Neural crest cell (in vitro differentiated cells): ENCODE results near the gene ECHDC1. TPM values are rescaled to one million over a fixed set of nuclear protein-coding genes. Genes with fewer than 3 reads are reported as not detected.

Source experiments
- DNase-seq: peaks from one replicate; pipeline ENCODE4 v3.0.0; 2021; ENCODE audit warnings: low read depth, mixed read lengths, low spot score
- H3K27ac Mint-ChIP-seq: one replicate; pipeline ENCODE4 v1.8.0; 2021; ENCODE audit warnings: mild to moderate bottlenecking, mixed read lengths; ENCODE audit not compliant: unreplicated experiment
- H3K27me3 Mint-ChIP-seq: 2 replicates; pipeline ENCODE4 v1.8.0; 2021; ENCODE audit warnings: low read depth, mild to moderate bottlenecking, mixed read lengths
- H3K36me3 Mint-ChIP-seq: 2 replicates; pipeline ENCODE4 v1.8.0; 2021; ENCODE audit warnings: low read depth, mild to moderate bottlenecking, mixed read lengths
- H3K4me1 Mint-ChIP-seq: 2 replicates; pipeline ENCODE4 v1.8.0; 2021; ENCODE audit warnings: mixed read lengths
- H3K4me3 Mint-ChIP-seq: one replicate; pipeline ENCODE4 v1.8.0; 2021; ENCODE audit warnings: mild to moderate bottlenecking, mixed read lengths
- H3K9me3 Mint-ChIP-seq: 2 replicates; pipeline ENCODE4 v1.8.0; 2021; ENCODE audit warnings: mixed read lengths
- CTCF ChIP-seq: fragments of 200-600 bp; sonication (generic); conservative IDR thresholded peaks from 2 replicates; pipeline ENCODE4 v1.5.0; 2021; ENCODE audit warnings: antibody characterized with exemption, mild to moderate bottlenecking
- total RNA-seq: library from RNA; stranded (reverse); gene quantifications from 2 replicates; pipeline ENCODE4 v1.2.1, GENCODE V29; 2021

ECHDC1 gene
- total RNA-seq, 1 donor from 2014 or later: 59.2 TPM

- Mint-ChIP-seq H3K4me3 (no peak overlapping the region), H3K27me3 (no peaks in the 10 kb centered on the region), H3K36me3 (peaks cover 21% of the 10 kb centered on the region), H3K4me1 (peaks cover 16% of the 10 kb centered on the region), H3K27ac (no peak overlapping the region), H3K9me3 (peaks cover 3% of the 10 kb centered on the region)
- DNase-seq: no peak
- TF ChIP-seq CTCF: no peak
These were observed 43.0 kb downstream of the ECHDC1 start for GRCh38 chr6:127300411-127300810.

GRCh38 chr6:127299522-127300240 lies 43.7 kb downstream of the ECHDC1 start:
- H3K4me3 Mint-ChIP-seq: no peak overlapping the region
- H3K4me1 Mint-ChIP-seq: peaks cover 16% of the 10 kb centered on the region
- H3K9me3 Mint-ChIP-seq: peaks cover 3% of the 10 kb centered on the region
- TF ChIP-seq CTCF: no peak
- DNase-seq: no peak
- peaks cover 19% of the 10 kb centered on the region for H3K36me3 Mint-ChIP-seq
- no peak overlapping the region for H3K27ac Mint-ChIP-seq
- H3K27me3 Mint-ChIP-seq: no peaks in the 10 kb centered on the region

GRCh38 chr6:127298475-127298874 lies 44.9 kb downstream of the ECHDC1 start:
- Mint-ChIP-seq H3K27ac (no peak overlapping the region), H3K36me3 (peaks cover 14% of the 10 kb centered on the region), H3K9me3 (peaks cover 3% of the 10 kb centered on the region), H3K27me3 (no peaks in the 10 kb centered on the region), H3K4me1 (peaks cover 14% of the 10 kb centered on the region), H3K4me3 (no peak overlapping the region)
- no peak for TF ChIP-seq CTCF
- DNase-seq: no peak

GRCh38 chr6:127297502-127298070 lies 45.8 kb downstream of the ECHDC1 start:
- no peak for DNase-seq
- peaks cover 3% of the 10 kb centered on the region for H3K9me3 Mint-ChIP-seq
- no peaks in the 10 kb centered on the region for H3K27me3 Mint-ChIP-seq

GRCh38 chr6:127291495-127291894 lies 51.9 kb downstream of the ECHDC1 start:
- Mint-ChIP-seq H3K36me3 (peaks cover 16% of the 10 kb centered on the region), H3K27me3 (no peaks in the 10 kb centered on the region), H3K9me3 (no peaks in the 10 kb centered on the region), H3K4me3 (no peak overlapping the region), H3K4me1 (peaks cover 13% of the 10 kb centered on the region), H3K27ac (no peak overlapping the region)
- TF ChIP-seq CTCF: no peak
- DNase-seq: no peak

More at GRCh38 chr6:127297502-127298070, 45.8 kb downstream of the ECHDC1 start:
- Mint-ChIP-seq H3K4me1 (peaks cover 10% of the 10 kb centered on the region), H3K36me3 (peaks cover 10% of the 10 kb centered on the region), H3K4me3 (no peak overlapping the region), H3K27ac (peak overlapping the region; percentile 47)
- TF ChIP-seq CTCF: no peak
